WTC11 (cell line): ENCODE results near the gene OR13C9.

Experiments used
- MLX ChIP-seq: sonication (generic); formaldehyde crosslinking; IDR thresholded peaks from 2 replicates; pipeline ENCODE4 v1.8.1; 2023; ENCODE audit warnings: mild to moderate bottlenecking, missing genetic modification reagents, moderate library complexity
- NFYB ChIP-seq: sonication (generic); formaldehyde crosslinking; conservative IDR thresholded peaks from 2 replicates; pipeline ENCODE4 v1.8.0; 2022; ENCODE audit warnings: low read depth, missing genetic modification reagents
- USF2 ChIP-seq: sonication (generic); formaldehyde crosslinking; IDR thresholded peaks from 2 replicates; pipeline ENCODE4 v1.8.1; 2023; ENCODE audit warnings: mild to moderate bottlenecking, missing genetic modification reagents, moderate library complexity
- ZNF423 ChIP-seq: fragments of 250-450 bp; sonication (Bioruptor Pico); IDR thresholded peaks from 2 replicates; pipeline ENCODE4 v2.1.2; 2022; ENCODE audit warnings: mild to moderate bottlenecking, moderate library complexity
- TF ChIP-seq, protein P1 (sequence below): fragments of 200-600 bp; IDR thresholded peaks from 2 replicates; pipeline ENCODE4 v1.8.0; 2022; ENCODE audit warnings: antibody characterized with exemption
- TF ChIP-seq, protein P2 (sequence below): sonication (generic); formaldehyde crosslinking; IDR thresholded peaks from 2 replicates; pipeline ENCODE4 v1.8.1; 2023; ENCODE audit warnings: mild to moderate bottlenecking, missing genetic modification reagents

GRCh38 chr9:104606152-104606551, 11.9 kb downstream of the OR13C9 start:
- TF ChIP-seq ZNF423, result no peak
- no peak for TF ChIP-seq NFYB (CRISPR knock-in tag)
- no peak for TF ChIP-seq MLX (CRISPR knock-in tag)
- TF ChIP-seq USF2 (CRISPR knock-in tag), result no peak
- TF ChIP-seq, protein P1, sequence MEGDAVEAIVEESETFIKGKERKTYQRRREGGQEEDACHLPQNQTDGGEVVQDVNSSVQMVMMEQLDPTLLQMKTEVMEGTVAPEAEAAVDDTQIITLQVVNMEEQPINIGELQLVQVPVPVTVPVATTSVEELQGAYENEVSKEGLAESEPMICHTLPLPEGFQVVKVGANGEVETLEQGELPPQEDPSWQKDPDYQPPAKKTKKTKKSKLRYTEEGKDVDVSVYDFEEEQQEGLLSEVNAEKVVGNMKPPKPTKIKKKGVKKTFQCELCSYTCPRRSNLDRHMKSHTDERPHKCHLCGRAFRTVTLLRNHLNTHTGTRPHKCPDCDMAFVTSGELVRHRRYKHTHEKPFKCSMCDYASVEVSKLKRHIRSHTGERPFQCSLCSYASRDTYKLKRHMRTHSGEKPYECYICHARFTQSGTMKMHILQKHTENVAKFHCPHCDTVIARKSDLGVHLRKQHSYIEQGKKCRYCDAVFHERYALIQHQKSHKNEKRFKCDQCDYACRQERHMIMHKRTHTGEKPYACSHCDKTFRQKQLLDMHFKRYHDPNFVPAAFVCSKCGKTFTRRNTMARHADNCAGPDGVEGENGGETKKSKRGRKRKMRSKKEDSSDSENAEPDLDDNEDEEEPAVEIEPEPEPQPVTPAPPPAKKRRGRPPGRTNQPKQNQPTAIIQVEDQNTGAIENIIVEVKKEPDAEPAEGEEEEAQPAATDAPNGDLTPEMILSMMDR, result no peak
- TF ChIP-seq, protein P2, sequence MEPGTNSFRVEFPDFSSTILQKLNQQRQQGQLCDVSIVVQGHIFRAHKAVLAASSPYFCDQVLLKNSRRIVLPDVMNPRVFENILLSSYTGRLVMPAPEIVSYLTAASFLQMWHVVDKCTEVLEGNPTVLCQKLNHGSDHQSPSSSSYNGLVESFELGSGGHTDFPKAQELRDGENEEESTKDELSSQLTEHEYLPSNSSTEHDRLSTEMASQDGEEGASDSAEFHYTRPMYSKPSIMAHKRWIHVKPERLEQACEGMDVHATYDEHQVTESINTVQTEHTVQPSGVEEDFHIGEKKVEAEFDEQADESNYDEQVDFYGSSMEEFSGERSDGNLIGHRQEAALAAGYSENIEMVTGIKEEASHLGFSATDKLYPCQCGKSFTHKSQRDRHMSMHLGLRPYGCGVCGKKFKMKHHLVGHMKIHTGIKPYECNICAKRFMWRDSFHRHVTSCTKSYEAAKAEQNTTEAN (CRISPR knock-in tag), result no peak
